GM18519 (cell line): ENCODE data around the gene NEUROG1.

Source experiments
- ATAC-seq: cut with Tn5 transposase; IDR thresholded peaks from one replicate; pipeline ENCODE4 v1.9.1; 2021; ENCODE audit warnings: mild to moderate bottlenecking, moderate library complexity; ENCODE audit not compliant: unreplicated experiment, low FRiP score

The NEUROG1 gene

GRCh38 chr5:135535820-135536801 is at the start of gene NEUROG1:
NEUROG1 (minus strand) TSS chr5:135535964; CDS start chr5:135535690, 274 bp downstream.
- no peak for ATAC-seq

- ATAC-seq, result no peak
These were observed 49.2 kb upstream of the NEUROG1 start for GRCh38 chr5:135584918-135585317.

- no peak for ATAC-seq
These were observed 48.5 kb upstream of the NEUROG1 start for GRCh38 chr5:135584276-135584675.

GRCh38 chr5:135582099-135582781 is 46.5 kb upstream of the NEUROG1 start:
- no peak for ATAC-seq

- ATAC-seq, result no peak
These were observed 43.0 kb upstream of the NEUROG1 start, which contains the start of gene CXCL14 for GRCh38 chr5:135578685-135579341. CXCL14 (minus strand) TSS chr5:135578991; CDS start chr5:135578778, 213 bp downstream.

- ATAC-seq, result no peak
These were observed 42.5 kb upstream of the NEUROG1 start for GRCh38 chr5:135578305-135578684.

GRCh38 chr5:135577421-135577820 is 41.7 kb upstream of the NEUROG1 start:
- ATAC-seq, result no peak

- no peak for ATAC-seq
These were observed 40.4 kb upstream of the NEUROG1 start for GRCh38 chr5:135576075-135576599.

- ATAC-seq, result no peak
These were observed 38.7 kb upstream of the NEUROG1 start for GRCh38 chr5:135574493-135574892.

GRCh38 chr5:135571902-135572301 is 36.1 kb upstream of the NEUROG1 start:
- ATAC-seq, result no peak

GRCh38 chr5:135571066-135571609 is 35.4 kb upstream of the NEUROG1 start:
- no peak for ATAC-seq

GRCh38 chr5:135570453-135570764 is 34.6 kb upstream of the NEUROG1 start:
- ATAC-seq, result no peak

- no peak for ATAC-seq
These were observed 34.1 kb upstream of the NEUROG1 start for GRCh38 chr5:135569755-135570452.

GRCh38 chr5:135568923-135569360 is 33.2 kb upstream of the NEUROG1 start:
- ATAC-seq, result no peak

GRCh38 chr5:135568246-135568645 is 32.5 kb upstream of the NEUROG1 start:
- no peak for ATAC-seq

- no peak for ATAC-seq
These were observed 31.9 kb upstream of the NEUROG1 start for GRCh38 chr5:135567661-135568060.

- ATAC-seq, result no peak
These were observed 30.9 kb upstream of the NEUROG1 start for GRCh38 chr5:135566422-135567400.

- ATAC-seq, result no peak
These were observed 30.1 kb upstream of the NEUROG1 start for GRCh38 chr5:135565725-135566421.
